ENCODE results near the gene SHOX. TPM values are rescaled to one million over a fixed set of nuclear protein-coding genes. Genes with fewer than 3 reads are reported as not detected.

The SHOX gene
- total and polyA plus RNA-seq, 10 of the 15 experiments (the other 5 are each of a cell fraction or from before 2014, with no cell fraction given) = 0.42 TPM; not detected in 9

GRCh38 chrX:623268-623598 lies 7.4 kb upstream of the SHOX start (continued):
- TF ChIP-seq USF1 (IDR thresholded peaks at IDR 0.05; ENCODE audit: borderline replicate concordance, extremely low read length, insufficient read depth, low read depth, low read length) = no peak
- TF ChIP-seq ZSCAN29 (IDR thresholded peaks at IDR 0.05) = no peak

GRCh38 chrX:623599-624315 lies 6.8 kb upstream of the SHOX start:
- H3K27me3 ChIP-seq (replicated peaks in 1 of 2; ENCODE audit: control insufficient read depth in 2 of 2, insufficient read depth in 2 of 2, low read length in 1 of 2) = no peaks in the 10 kb centered on the region
- no TSS peak for BruUV-seq (replicated peaks)
- FAIRE-seq (no peak), ATAC-seq (no peak), DNase-seq (ENCODE audit: low read depth, low spot score) (no peak)
- no peaks in the 10 kb centered on the region for H4K20me1 ChIP-seq (ENCODE audit: control insufficient read depth, insufficient read depth)
- H2AFZ ChIP-seq (ENCODE audit: control insufficient read depth, low read depth, low read length) = no peak overlapping the region
- in situ Hi-C loops (cut with MboI) = no loop called here
- no peaks in the 10 kb centered on the region for H3K36me3 ChIP-seq (ENCODE audit: control insufficient read depth in 2 of 2, insufficient read depth in 2 of 2, low read length in 1 of 2)
- no peaks in the 10 kb centered on the region for H3K79me2 ChIP-seq (ENCODE audit: control insufficient read depth, insufficient read depth, low read length)
- 30% methylated on average over 35 of the region's 50 CpGs for WGBS (ENCODE audit: insufficient coverage, insufficient replicate concordance, low lambda C conversion rate, missing lambda C conversion rate)
- SMC1A ChIA-PET (ENCODE audit: uncharacterized antibody, unreplicated experiment) = no interaction called here
- no peak overlapping the region for H3K4me3 ChIP-seq
- CTCF ChIA-PET = no interaction called here
- no peaks in the 10 kb centered on the region for H3K4me1 ChIP-seq (ENCODE audit: control insufficient read depth, insufficient read depth, low read length)
- no peak overlapping the region for H3K27ac ChIP-seq (ENCODE audit: control insufficient read depth, insufficient read depth)
- no peak overlapping the region for H3K4me2 ChIP-seq (ENCODE audit: control insufficient read depth, insufficient read depth)
- RAD21 ChIA-PET (ENCODE audit: unreplicated experiment) = no interaction called here
- peak; percentile 91 for TF ChIP-seq HDAC6 (IDR thresholded peaks at IDR 0.05; ENCODE audit: unreplicated experiment)
- no peak for TF ChIP-seq IRF3 (IDR thresholded peaks at IDR 0.05)
- POLR2A ChIA-PET = no interaction called here
- H3K9me3 ChIP-seq (replicated peaks; ENCODE audit: control insufficient read depth, insufficient read depth, low read length) = peaks cover 2% of the 10 kb centered on the region; the same call in 1 of the 3 replicates
- intact Hi-C loops (cut with micrococcal nuclease; ENCODE audit: unreplicated experiment) = no loop called here
- no peak overlapping the region for H3K9ac ChIP-seq (ENCODE audit: control insufficient read depth, insufficient read depth, low read length)

All from GM12878 (cell line).